ENCODE data around the gene FARP1.
A peak's percentile ranks its signal among the peaks of the same experiment; 100 is the strongest.

FARP1 gene

DNA sequence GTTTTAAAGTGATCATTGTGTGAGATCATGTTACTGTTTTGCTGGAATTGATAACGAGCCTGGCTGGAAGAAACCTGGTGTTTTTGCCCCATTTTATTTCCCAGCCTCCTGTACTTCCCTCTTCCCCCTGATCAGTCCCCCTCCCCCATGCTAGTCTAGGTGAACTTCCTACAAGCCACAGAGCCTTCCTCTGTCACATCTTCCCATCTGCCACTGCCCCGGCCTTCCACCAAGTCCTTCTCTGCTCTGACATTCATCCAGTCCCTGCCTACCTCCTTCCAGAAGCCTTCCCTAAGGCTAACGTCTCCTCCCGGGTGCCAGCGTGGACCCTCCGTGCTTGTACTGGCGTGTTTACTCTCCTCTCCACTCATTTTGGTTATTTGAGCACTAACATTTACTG lies 14.3 kb downstream of the FARP1 start:
- Histone ChIP-seq H3K4me3 (ENCODE audit: low read length) (no peak overlapping the region), H3K4me1 (ENCODE audit: insufficient read depth, low read length) (peaks cover 4% of the 10 kb centered on the region; the same call in 1 of the 2 replicates), H3K36me3 (ENCODE audit: insufficient read depth, low read length) (peaks cover 3% of the 10 kb centered on the region; the same call in 1 of the 2 replicates), H3K9me3 (ENCODE audit: insufficient read depth, low read depth, low read length) (no peaks in the 10 kb centered on the region), H3K27ac (ENCODE audit: low read depth, low read length) (no peak overlapping the region), H3K9ac (ENCODE audit: low read depth, low read length) (no peak overlapping the region), H3K27me3 (ENCODE audit: insufficient read depth, low read length) (no peaks in the 10 kb centered on the region)
- 81% methylated on average over 7 of the region's 7 CpGs for WGBS

DNA sequence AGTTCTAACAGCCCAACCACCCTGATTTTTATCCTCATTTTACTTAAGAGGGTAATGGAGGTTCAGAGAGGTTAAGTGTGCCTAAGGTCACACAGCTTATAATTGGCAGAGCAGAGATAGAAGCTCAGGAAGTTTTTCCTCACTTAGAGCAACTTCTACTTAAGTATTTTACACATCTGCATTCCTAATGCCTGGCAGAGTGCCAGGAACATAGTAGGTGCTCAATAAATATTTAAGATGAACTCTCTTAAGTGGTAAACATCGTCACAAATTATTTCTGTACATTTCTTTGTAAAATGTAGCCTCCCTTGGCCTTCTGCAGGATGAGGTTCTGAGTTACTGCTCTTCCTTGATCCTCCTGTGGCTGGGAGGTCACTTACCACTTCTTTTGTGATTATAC lies 14.7 kb downstream of the FARP1 start:
- no peak overlapping the region for H3K27ac ChIP-seq (ENCODE audit: low read depth, low read length)
- H3K27me3 ChIP-seq (ENCODE audit: insufficient read depth, low read length): no peaks in the 10 kb centered on the region
- H3K4me3 ChIP-seq (ENCODE audit: low read length): no peak overlapping the region
- H3K9me3 ChIP-seq (ENCODE audit: insufficient read depth, low read depth, low read length): no peaks in the 10 kb centered on the region
- peaks cover 4% of the 10 kb centered on the region; the same call in 1 of the 2 replicates for H3K4me1 ChIP-seq (ENCODE audit: insufficient read depth, low read length)
- H3K36me3 ChIP-seq (ENCODE audit: insufficient read depth, low read length): peaks cover 3% of the 10 kb centered on the region; the same call in 1 of the 2 replicates
- H3K9ac ChIP-seq (ENCODE audit: low read depth, low read length): no peak overlapping the region
- 90% methylated on average over 1 of the region's 1 CpG for WGBS

- Histone ChIP-seq H3K27ac (ENCODE audit: low read depth, low read length) (no peak overlapping the region), H3K9me3 (ENCODE audit: insufficient read depth, low read depth, low read length) (no peaks in the 10 kb centered on the region), H3K4me3 (ENCODE audit: low read length) (no peak overlapping the region), H3K36me3 (ENCODE audit: insufficient read depth, low read length) (peaks cover 3% of the 10 kb centered on the region), H3K27me3 (ENCODE audit: insufficient read depth, low read length) (no peaks in the 10 kb centered on the region), H3K9ac (ENCODE audit: low read depth, low read length) (no peak overlapping the region), H3K4me1 (ENCODE audit: insufficient read depth, low read length) (peaks cover 4% of the 10 kb centered on the region; the same call in 1 of the 2 replicates)
- WGBS: 94% methylated on average over 5 of the region's 5 CpGs
These were observed 15.4 kb downstream of the FARP1 start for GRCh38 chr13:98158172-98158899.

- Histone ChIP-seq H3K4me3 (ENCODE audit: low read length) (no peak overlapping the region), H3K36me3 (ENCODE audit: insufficient read depth, low read length) (no peaks in the 10 kb centered on the region; the same call in 1 of the 2 replicates), H3K9ac (ENCODE audit: low read depth, low read length) (no peak overlapping the region), H3K27ac (ENCODE audit: low read depth, low read length) (no peak overlapping the region), H3K9me3 (ENCODE audit: insufficient read depth, low read depth, low read length) (no peaks in the 10 kb centered on the region), H3K27me3 (ENCODE audit: insufficient read depth, low read length) (no peaks in the 10 kb centered on the region), H3K4me1 (ENCODE audit: insufficient read depth, low read length) (peaks cover 10% of the 10 kb centered on the region; the same call in 1 of the 2 replicates)
- 95% methylated on average over 5 of the region's 5 CpGs for WGBS
These were observed 20.0 kb downstream of the FARP1 start for GRCh38 chr13:98162935-98163334.

DNA sequence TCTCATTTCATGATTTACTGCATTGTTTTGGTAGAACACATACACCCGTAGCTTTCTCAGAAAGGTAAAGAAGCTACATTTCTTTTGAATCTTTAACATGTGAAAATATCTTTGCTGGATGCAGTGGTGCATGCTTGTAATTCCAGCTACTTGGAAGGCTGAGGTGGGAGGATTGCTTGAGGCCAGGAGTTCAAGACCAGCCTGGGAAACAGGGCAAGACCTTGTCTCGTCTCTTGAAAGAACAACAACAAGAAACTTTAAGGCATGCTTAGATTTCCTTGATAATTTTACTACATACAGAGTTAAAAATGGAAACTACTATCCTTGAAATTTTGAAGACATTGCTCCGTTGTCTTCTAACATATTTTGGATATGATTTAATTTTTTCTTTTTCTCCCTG lies 26.4 kb downstream of the FARP1 start:
- no peaks in the 10 kb centered on the region for H3K27me3 ChIP-seq (ENCODE audit: insufficient read depth, low read length)

DNA sequence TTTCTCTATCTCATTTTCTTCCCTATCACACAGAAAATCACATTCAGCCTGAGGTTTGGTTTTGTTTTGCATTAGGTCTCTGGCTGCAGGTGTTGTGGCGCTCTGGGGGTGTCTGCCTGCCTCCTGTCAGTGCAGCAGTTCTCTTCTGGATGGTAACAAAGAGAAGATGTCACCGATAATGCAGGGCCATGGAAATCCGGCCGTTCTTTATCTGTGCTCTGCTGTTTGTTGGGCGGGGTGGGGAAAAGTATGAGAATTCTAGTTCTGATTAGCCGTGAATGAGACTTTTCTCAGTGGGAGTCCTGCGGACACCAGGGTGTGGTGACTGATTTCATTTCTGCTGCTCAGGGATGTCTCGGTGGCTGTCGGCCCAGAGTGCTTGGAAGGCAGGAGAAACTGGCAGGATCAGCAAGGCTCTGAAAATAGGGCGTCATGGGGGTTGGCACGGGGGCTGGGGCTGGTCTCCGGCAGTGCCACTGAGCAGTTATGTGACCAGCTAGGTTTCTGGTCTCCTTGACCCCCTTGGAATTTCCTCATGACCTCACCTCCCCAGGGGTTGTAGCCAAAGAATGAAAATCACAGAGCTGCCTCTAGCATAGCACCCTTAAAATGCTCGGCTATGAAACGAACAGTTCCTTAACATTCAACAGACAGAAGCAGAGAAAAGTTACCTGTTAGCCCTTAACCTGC lies 29.2 kb downstream of the FARP1 start:
- no peak overlapping the region for H3K9ac ChIP-seq (ENCODE audit: low read depth, low read length)
- 52% methylated on average over 14 of the region's 14 CpGs for WGBS
- no peaks in the 10 kb centered on the region for H3K36me3 ChIP-seq (ENCODE audit: insufficient read depth, low read length)
- H3K27ac ChIP-seq (ENCODE audit: low read depth, low read length): peak overlapping the region; percentile 50
- no peaks in the 10 kb centered on the region for H3K9me3 ChIP-seq (ENCODE audit: insufficient read depth, low read depth, low read length)
- H3K4me3 ChIP-seq (ENCODE audit: low read length): no peak overlapping the region
- H3K27me3 ChIP-seq (ENCODE audit: insufficient read depth, low read length): no peaks in the 10 kb centered on the region
- peaks cover 47% of the 10 kb centered on the region for H3K4me1 ChIP-seq (ENCODE audit: insufficient read depth, low read length)

More for the DNA sequence above, 26.4 kb downstream of the FARP1 start:
- Histone ChIP-seq H3K36me3 (ENCODE audit: insufficient read depth, low read length) (no peaks in the 10 kb centered on the region), H3K9me3 (ENCODE audit: insufficient read depth, low read depth, low read length) (no peaks in the 10 kb centered on the region), H3K9ac (ENCODE audit: low read depth, low read length) (no peak overlapping the region), H3K4me3 (ENCODE audit: low read length) (no peak overlapping the region), H3K4me1 (ENCODE audit: insufficient read depth, low read length) (peaks cover 46% of the 10 kb centered on the region), H3K27ac (ENCODE audit: low read depth, low read length) (no peak overlapping the region)
- WGBS: 97% methylated on average over 2 of the region's 3 CpGs

DNA sequence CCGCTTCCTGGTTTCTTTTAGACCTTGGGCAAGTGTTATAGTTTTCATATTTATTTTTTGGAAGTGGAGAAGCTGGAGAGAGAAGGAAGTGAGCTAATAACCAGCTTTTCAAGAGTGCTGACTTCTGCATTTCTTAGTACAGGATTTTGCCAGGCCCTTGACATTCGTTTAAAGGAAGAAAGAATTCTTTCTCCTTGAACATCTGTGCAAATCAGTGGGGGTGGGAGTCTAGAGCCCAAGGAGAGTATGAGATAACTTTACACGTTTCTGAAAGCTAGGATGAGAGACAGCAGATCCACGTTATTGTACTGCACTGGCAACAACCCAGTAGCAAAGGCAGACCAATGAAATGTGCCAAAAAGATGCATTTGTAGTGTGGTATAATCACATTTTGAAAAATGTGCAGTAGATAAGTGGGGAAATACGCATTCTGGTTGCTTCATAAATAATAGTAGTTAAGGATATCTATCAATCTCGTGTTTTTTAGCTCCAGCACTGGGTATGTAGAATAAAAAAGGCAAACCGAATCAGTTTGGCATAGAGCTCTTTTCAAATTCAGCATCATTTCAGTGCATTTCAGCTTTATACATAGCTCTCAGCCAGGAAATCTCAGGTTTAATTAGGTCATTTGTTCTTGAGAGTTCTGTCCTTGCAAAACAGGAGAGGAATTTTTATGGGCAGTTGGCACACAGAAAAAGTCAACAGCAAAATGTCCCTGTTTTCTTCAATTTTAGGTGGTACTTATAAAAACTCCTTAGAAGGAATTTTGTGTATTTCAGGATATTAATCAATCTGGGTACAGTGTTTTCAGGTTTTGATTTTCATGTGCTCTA lies 29.9 kb downstream of the FARP1 start:
- Histone ChIP-seq H3K36me3 (ENCODE audit: insufficient read depth, low read length) (no peaks in the 10 kb centered on the region), H3K27me3 (ENCODE audit: insufficient read depth, low read length) (no peaks in the 10 kb centered on the region), H3K9me3 (ENCODE audit: insufficient read depth, low read depth, low read length) (no peaks in the 10 kb centered on the region), H3K27ac (ENCODE audit: low read depth, low read length) (peak overlapping the region; percentile 50), H3K4me3 (ENCODE audit: low read length) (no peak overlapping the region), H3K4me1 (ENCODE audit: insufficient read depth, low read length) (peaks cover 47% of the 10 kb centered on the region), H3K9ac (ENCODE audit: low read depth, low read length) (no peak overlapping the region)
- 67% methylated on average over 7 of the region's 7 CpGs for WGBS

GRCh38 chr13:98173431-98174152 lies 30.7 kb downstream of the FARP1 start:
- Histone ChIP-seq H3K27ac (ENCODE audit: low read depth, low read length) (peak overlapping the region; percentile 50; the same call in 1 of the 2 replicates), H3K9ac (ENCODE audit: low read depth, low read length) (no peak overlapping the region), H3K27me3 (ENCODE audit: insufficient read depth, low read length) (no peaks in the 10 kb centered on the region), H3K4me1 (ENCODE audit: insufficient read depth, low read length) (peaks cover 44% of the 10 kb centered on the region), H3K36me3 (ENCODE audit: insufficient read depth, low read length) (no peaks in the 10 kb centered on the region), H3K4me3 (ENCODE audit: low read length) (no peak overlapping the region), H3K9me3 (ENCODE audit: insufficient read depth, low read depth, low read length) (no peaks in the 10 kb centered on the region)
- 48% methylated on average over 9 of the region's 9 CpGs for WGBS

DNA sequence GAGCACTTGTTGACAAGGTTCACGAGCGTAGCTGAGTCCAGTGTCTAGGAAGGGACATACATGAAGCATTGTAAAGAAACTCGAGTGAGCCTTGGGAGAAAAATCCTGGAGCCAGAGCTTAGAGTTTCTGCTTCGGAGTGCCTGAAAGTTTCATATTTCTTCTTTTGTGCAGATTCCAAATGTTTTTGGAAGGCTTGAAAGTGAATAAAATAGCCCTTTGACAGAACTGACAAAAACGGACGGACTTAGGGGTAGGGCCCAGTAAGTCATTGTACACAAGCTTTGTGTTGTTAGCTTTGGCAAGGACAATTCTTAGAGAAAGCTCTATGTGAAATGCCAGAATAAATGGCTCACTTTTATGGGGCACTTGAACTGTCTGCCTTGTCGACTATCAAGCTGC lies 31.4 kb downstream of the FARP1 start:
- Histone ChIP-seq H3K36me3 (ENCODE audit: insufficient read depth, low read length) (no peaks in the 10 kb centered on the region), H3K9me3 (ENCODE audit: insufficient read depth, low read depth, low read length) (no peaks in the 10 kb centered on the region), H3K27me3 (ENCODE audit: insufficient read depth, low read length) (no peaks in the 10 kb centered on the region), H3K4me3 (ENCODE audit: low read length) (no peak overlapping the region), H3K9ac (ENCODE audit: low read depth, low read length) (no peak overlapping the region), H3K4me1 (ENCODE audit: insufficient read depth, low read length) (peaks cover 44% of the 10 kb centered on the region), H3K27ac (ENCODE audit: low read depth, low read length) (no peak overlapping the region)
- 83% methylated on average over 7 of the region's 7 CpGs for WGBS

DNA sequence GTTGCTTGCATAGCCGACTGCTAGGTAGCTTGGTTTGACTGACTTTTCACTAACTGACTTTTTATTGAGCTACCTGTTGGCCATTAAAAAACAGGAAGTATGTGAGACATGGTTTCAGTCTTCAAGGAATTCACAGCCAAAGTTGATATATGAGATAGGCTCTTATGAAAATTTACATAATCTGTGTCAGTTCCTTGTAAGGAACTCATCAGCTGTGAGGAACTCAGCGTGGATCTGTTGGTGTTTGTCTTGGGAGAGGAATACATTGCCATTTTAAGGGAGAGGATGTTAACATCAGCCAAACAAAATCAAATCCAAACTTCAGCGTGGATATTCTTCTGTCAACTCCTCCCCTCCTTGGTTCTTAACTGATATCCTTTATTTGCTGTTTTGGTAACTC lies 32.1 kb downstream of the FARP1 start:
- Histone ChIP-seq H3K27ac (ENCODE audit: low read depth, low read length) (no peak overlapping the region), H3K36me3 (ENCODE audit: insufficient read depth, low read length) (no peaks in the 10 kb centered on the region), H3K4me1 (ENCODE audit: insufficient read depth, low read length) (peaks cover 44% of the 10 kb centered on the region), H3K9ac (ENCODE audit: low read depth, low read length) (no peak overlapping the region), H3K9me3 (ENCODE audit: insufficient read depth, low read depth, low read length) (no peaks in the 10 kb centered on the region), H3K27me3 (ENCODE audit: insufficient read depth, low read length) (no peaks in the 10 kb centered on the region), H3K4me3 (ENCODE audit: low read length) (no peak overlapping the region)
- WGBS: 84% methylated on average over 3 of the region's 3 CpGs

All from HUES64 (cell line).